Caco-2 (cell line): Measurements from ENCODE around the gene TRPM1. TPM values are rescaled to one million over a fixed set of nuclear protein-coding genes. Genes with fewer than 3 reads are reported as not detected.

Experiments used
- BruUV-seq: library from RNA; stranded (reverse); fragments of 400-500 nt; replicated peaks from 2 replicates; lab custom pipeline; 2021; lab: Mats Ljungman, UMichigan
- CTCF ChIA-PET: fragments of 300-600 bp; sonication (Branson Sonifier 250); formaldehyde crosslinking; loops from one replicate; lab custom pipeline; 2022; ENCODE audit warnings: antibody characterized with exemption; lab: Charles Lee
- POLR2A ChIA-PET: fragments of 300-600 bp; sonication (Branson Sonifier 250); formaldehyde crosslinking; loops from one replicate; lab custom pipeline; 2022; ENCODE audit warnings: antibody characterized with exemption; lab: Charles Lee
- DNase-seq, 2 experiments: peaks; one replicate each; pipeline versions ENCODE4 v3.0.0 to v3.0.0-alpha.2; 2020 to 2022
- H3K27me3 ChIP-seq: replicated peaks from 2 replicates; pipeline ENCODE4 v1.6.0; 2011; ENCODE audit warnings: low read length; ENCODE audit not compliant: control insufficient read depth, insufficient read depth
- H3K36me3 ChIP-seq: 2 replicates; pipeline ENCODE4 v1.5.1; 2011; ENCODE audit warnings: low read length; ENCODE audit not compliant: control insufficient read depth, insufficient read depth
- H3K4me1 ChIP-seq: fragments of 250-450 bp; sonication (Bioruptor Pico); 2 replicates; pipeline ENCODE4 v1.5.1; 2020; ENCODE audit warnings: mild to moderate bottlenecking
- H3K4me3 ChIP-seq: 2 replicates; pipeline ENCODE4 v1.5.1; 2011; ENCODE audit warnings: low read depth, mild to moderate bottlenecking, control low read depth, low read length
- H3K9me3 ChIP-seq: fragments of 250-450 bp; sonication (Bioruptor Pico); 2 replicates; pipeline ENCODE4 v1.5.1; 2020; ENCODE audit warnings: mild to moderate bottlenecking, moderate library complexity
- H3K27ac Mint-ChIP-seq: one replicate; pipeline ENCODE4 v1.8.0; 2022; ENCODE audit warnings: mixed read lengths; ENCODE audit not compliant: unreplicated experiment
- H3K27me3 Mint-ChIP-seq: one replicate; pipeline ENCODE4 v1.8.0; 2022; ENCODE audit warnings: mixed read lengths; ENCODE audit not compliant: insufficient read depth, unreplicated experiment
- H3K36me3 Mint-ChIP-seq: one replicate; pipeline ENCODE4 v1.8.0; 2022; ENCODE audit warnings: mild to moderate bottlenecking, mixed read lengths; ENCODE audit not compliant: insufficient read depth, unreplicated experiment
- H3K4me1 Mint-ChIP-seq: one replicate; pipeline ENCODE4 v1.8.0; 2022; ENCODE audit warnings: low read depth, mixed read lengths; ENCODE audit not compliant: unreplicated experiment
- H3K4me3 Mint-ChIP-seq: one replicate; pipeline ENCODE4 v1.8.0; 2022; ENCODE audit warnings: mild to moderate bottlenecking, moderate library complexity, mixed read lengths; ENCODE audit not compliant: unreplicated experiment
- H3K9me3 Mint-ChIP-seq: one replicate; pipeline ENCODE4 v1.8.0; 2022; ENCODE audit warnings: mixed read lengths; ENCODE audit not compliant: unreplicated experiment
- CTCF ChIP-seq, 2 experiments: fragments of 200-600 bp in 1 of 2; IDR thresholded peaks; 1 replicate in 1 of 2; 2 replicates in 1 of 2; pipeline versions ENCODE4 v1.5.1 to v1.8.0; 2011 to 2022; ENCODE audit warnings: antibody characterized with exemption in 1 of 2, control low read depth in 1 of 2, inconsistent platforms in 1 of 2, low read depth in 1 of 2, low read length in 1 of 2, mild to moderate bottlenecking in 1 of 2, moderate library complexity in 1 of 2; ENCODE audit not compliant: insufficient read depth in 1 of 2, severe bottlenecking in 1 of 2, unreplicated experiment in 1 of 2
- intact Hi-C: fragments of 100-400 bp; cut with micrococcal nuclease; formaldehyde crosslinking; loops from one replicate; pipeline ENCODE4 v1.10.0; 2022; ENCODE audit not compliant: unreplicated experiment
- total RNA-seq: library from RNA; stranded (reverse); gene quantifications from 2 replicates; pipeline ENCODE4 v1.2.3, GENCODE V29; 2022

TRPM1 gene
- total RNA-seq, 1 experiment from 2014 or later = not detected

GRCh38 chr15:30978328-30978727, 123.2 kb downstream of the TRPM1 start:
- no peak for DNase-seq
- H3K27me3 ChIP-seq = no peaks in the 10 kb centered on the region
- BruUV-seq = no TSS peak
- Mint-ChIP-seq H3K4me1 (peaks cover 6% of the 10 kb centered on the region), H3K27ac (no peak overlapping the region), H3K4me3 (no peak overlapping the region), H3K9me3 (no peaks in the 10 kb centered on the region), H3K36me3 (peaks cover 43% of the 10 kb centered on the region), H3K27me3 (no peaks in the 10 kb centered on the region)
- peaks cover 1% of the 10 kb centered on the region for H3K36me3 ChIP-seq
- H3K9me3 ChIP-seq = no peaks in the 10 kb centered on the region
- peaks cover 5% of the 10 kb centered on the region; the same call in 1 of the 2 replicates for H3K4me1 ChIP-seq
- ChIA-PET POLR2A (no interaction called here), CTCF (interaction anchor here (1.1 to 1.2 kb wide), 2 partner anchors 56 to 151 kb away, joined by 3 to 4 read pairs; no protein-coding TSS in a partner anchor)
- H3K4me3 ChIP-seq = no peak overlapping the region
- intact Hi-C loops = no loop called here
- TF ChIP-seq CTCF (IDR thresholded peaks at IDR 0.05; ENCODE audit: insufficient read depth in 1 of 2, low read depth in 1 of 2, low read length in 1 of 2, severe bottlenecking in 1 of 2, unreplicated experiment in 1 of 2) = no peak

GRCh38 chr15:30974112-30974511, 127.4 kb downstream of the TRPM1 start:
- ChIA-PET CTCF (no interaction called here), POLR2A (no interaction called here)
- DNase-seq = no peak
- Histone ChIP-seq H3K9me3 (no peaks in the 10 kb centered on the region), H3K4me1 (peaks cover 5% of the 10 kb centered on the region; the same call in 1 of the 2 replicates), H3K27me3 (no peaks in the 10 kb centered on the region), H3K4me3 (no peak overlapping the region), H3K36me3 (no peaks in the 10 kb centered on the region)
- no TSS peak for BruUV-seq
- peaks cover 28% of the 10 kb centered on the region for H3K36me3 Mint-ChIP-seq
- H3K4me1 Mint-ChIP-seq = peaks cover 17% of the 10 kb centered on the region
- no peak for TF ChIP-seq CTCF (IDR thresholded peaks at IDR 0.05; ENCODE audit: insufficient read depth in 1 of 2, low read depth in 1 of 2, low read length in 1 of 2, severe bottlenecking in 1 of 2, unreplicated experiment in 1 of 2)
- no peaks in the 10 kb centered on the region for H3K27me3 Mint-ChIP-seq
- peaks cover 6% of the 10 kb centered on the region for H3K9me3 Mint-ChIP-seq
- H3K4me3 Mint-ChIP-seq = no peak overlapping the region
- no peak overlapping the region for H3K27ac Mint-ChIP-seq
- intact Hi-C loops = no loop called here

- POLR2A ChIA-PET = no interaction called here
- Mint-ChIP-seq H3K36me3 (peaks cover 24% of the 10 kb centered on the region), H3K27ac (no peak overlapping the region), H3K4me3 (no peak overlapping the region), H3K4me1 (peaks cover 17% of the 10 kb centered on the region), H3K27me3 (no peaks in the 10 kb centered on the region), H3K9me3 (peaks cover 6% of the 10 kb centered on the region)
- Histone ChIP-seq H3K4me3 (no peak overlapping the region), H3K27me3 (no peaks in the 10 kb centered on the region), H3K4me1 (peaks cover 3% of the 10 kb centered on the region; the same call in 1 of the 2 replicates), H3K9me3 (no peaks in the 10 kb centered on the region), H3K36me3 (no peaks in the 10 kb centered on the region)
- no peak for DNase-seq
- intact Hi-C loops = no loop called here
- BruUV-seq = no TSS peak
- TF ChIP-seq CTCF (IDR thresholded peaks at IDR 0.05; ENCODE audit: insufficient read depth in 1 of 2, low read depth in 1 of 2, low read length in 1 of 2, severe bottlenecking in 1 of 2, unreplicated experiment in 1 of 2) = no peak
- CTCF ChIA-PET = no interaction called here
Measured at GRCh38 chr15:30973379-30973778, 128.1 kb downstream of the TRPM1 start.
